HG03432 (cell line): ENCODE results near the gene EFCC1.

Experiments
- ATAC-seq: cut with Tn5 transposase; IDR thresholded peaks from one replicate; pipeline ENCODE4 v1.9.1; 2021; ENCODE audit warnings: mild to moderate bottlenecking, moderate library complexity; ENCODE audit not compliant: unreplicated experiment

The EFCC1 gene

GRCh38 chr3:128994173-128994512, 7.0 kb upstream of the EFCC1 start:
- ATAC-seq, result no peak

- ATAC-seq, result no peak
Observed at GRCh38 chr3:128994581-128995546, 6.2 kb upstream of the EFCC1 start.

- no peak for ATAC-seq
Observed at GRCh38 chr3:128995737-128996136, 5.4 kb upstream of the EFCC1 start.

- no peak for ATAC-seq
Observed at GRCh38 chr3:128996200-128996599, 4.9 kb upstream of the EFCC1 start.

- ATAC-seq, result no peak
Observed at GRCh38 chr3:128996726-128997125, 4.4 kb upstream of the EFCC1 start.

GRCh38 chr3:128997486-128998133, 3.5 kb upstream of the EFCC1 start:
- ATAC-seq, result no peak

GRCh38 chr3:128998561-128998960, 2.5 kb upstream of the EFCC1 start:
- ATAC-seq, result no peak

GRCh38 chr3:128999102-128999501, 2.0 kb upstream of the EFCC1 start:
- ATAC-seq, result no peak

GRCh38 chr3:129000742-129001100, 383 bp upstream of the EFCC1 start:
- no peak for ATAC-seq

- ATAC-seq, result no peak
Observed at GRCh38 chr3:129001806-129002572, 885 bp downstream of the EFCC1 start.

- no peak for ATAC-seq
Observed at GRCh38 chr3:129002573-129003569, 1.8 kb downstream of the EFCC1 start.

- no peak for ATAC-seq
Observed at GRCh38 chr3:129003578-129004112, 2.5 kb downstream of the EFCC1 start.

GRCh38 chr3:129004639-129005295, 3.7 kb downstream of the EFCC1 start:
- ATAC-seq, result no peak

- no peak for ATAC-seq
Observed at GRCh38 chr3:129005526-129006303, 4.6 kb downstream of the EFCC1 start.

- ATAC-seq, result no peak
Observed at GRCh38 chr3:129006864-129007263, 5.8 kb downstream of the EFCC1 start.

GRCh38 chr3:129007792-129008191, 6.7 kb downstream of the EFCC1 start:
- no peak for ATAC-seq

- ATAC-seq, result no peak
Observed at GRCh38 chr3:129009266-129009665, 8.2 kb downstream of the EFCC1 start.

GRCh38 chr3:129010310-129010956, 9.3 kb downstream of the EFCC1 start:
- ATAC-seq, result no peak
